KMS-11 (cell line): Measurements from ENCODE around the gene CNGA4.

Experiments
- H2AFZ ChIP-seq: fragments of 200-600 bp; sonication (generic); 2 replicates; pipeline ENCODE4 v1.6.1; 2016; ENCODE audit warnings: antibody characterized with exemption, mixed run types, low read depth
- H3K27ac ChIP-seq: fragments of 200-600 bp; sonication (generic); 2 replicates; pipeline ENCODE4 v1.6.1; 2016; ENCODE audit warnings: mild to moderate bottlenecking, mixed run types
- H3K27me3 ChIP-seq: fragments of 200-600 bp; sonication (generic); 2 replicates; pipeline ENCODE4 v1.6.1; 2017; ENCODE audit warnings: mild to moderate bottlenecking, low read depth, mixed run types, moderate library complexity; ENCODE audit not compliant: insufficient read depth
- H3K36me3 ChIP-seq: fragments of 200-600 bp; sonication (generic); 2 replicates; pipeline ENCODE4 v1.6.1; 2017; ENCODE audit warnings: mild to moderate bottlenecking, mixed run types; ENCODE audit not compliant: insufficient read depth
- H3K4me1 ChIP-seq: fragments of 200-600 bp; sonication (generic); 2 replicates; pipeline ENCODE4 v1.6.1; 2016; ENCODE audit warnings: mild to moderate bottlenecking, low read depth, mixed run types; ENCODE audit not compliant: poor library complexity, severe bottlenecking
- H3K4me2 ChIP-seq: fragments of 200-600 bp; sonication (generic); 2 replicates; pipeline ENCODE4 v1.7.0; 2016; ENCODE audit warnings: mild to moderate bottlenecking, mixed run types
- H3K4me3 ChIP-seq: fragments of 200-600 bp; sonication (generic); IDR thresholded peaks from 2 replicates; pipeline ENCODE4 v1.6.1; 2017; ENCODE audit warnings: low read depth, low read length, mixed read lengths; ENCODE audit not compliant: insufficient read depth
- H3K79me2 ChIP-seq: fragments of 200-600 bp; sonication (generic); 2 replicates; pipeline ENCODE4 v1.6.1; 2016; ENCODE audit warnings: low read depth, mixed run types; ENCODE audit not compliant: insufficient read depth
- H3K9ac ChIP-seq: fragments of 200-600 bp; sonication (generic); 2 replicates; pipeline ENCODE4 v1.6.1; 2016; ENCODE audit warnings: mild to moderate bottlenecking, mixed run types
- H4K20me1 ChIP-seq: fragments of 200-600 bp; sonication (generic); 2 replicates; pipeline ENCODE4 v1.6.1; 2016; ENCODE audit warnings: mild to moderate bottlenecking, mixed run types; ENCODE audit not compliant: insufficient read depth
- TF ChIP-seq, protein P1 (sequence below): fragments of 200-600 bp; sonication (generic); conservative IDR thresholded peaks from 2 replicates; pipeline ENCODE4 v1.6.1; 2017; ENCODE audit warnings: low read depth, mild to moderate bottlenecking, antibody characterized with exemption, low read length, moderate library complexity, mixed read lengths

CNGA4 gene, protein sequence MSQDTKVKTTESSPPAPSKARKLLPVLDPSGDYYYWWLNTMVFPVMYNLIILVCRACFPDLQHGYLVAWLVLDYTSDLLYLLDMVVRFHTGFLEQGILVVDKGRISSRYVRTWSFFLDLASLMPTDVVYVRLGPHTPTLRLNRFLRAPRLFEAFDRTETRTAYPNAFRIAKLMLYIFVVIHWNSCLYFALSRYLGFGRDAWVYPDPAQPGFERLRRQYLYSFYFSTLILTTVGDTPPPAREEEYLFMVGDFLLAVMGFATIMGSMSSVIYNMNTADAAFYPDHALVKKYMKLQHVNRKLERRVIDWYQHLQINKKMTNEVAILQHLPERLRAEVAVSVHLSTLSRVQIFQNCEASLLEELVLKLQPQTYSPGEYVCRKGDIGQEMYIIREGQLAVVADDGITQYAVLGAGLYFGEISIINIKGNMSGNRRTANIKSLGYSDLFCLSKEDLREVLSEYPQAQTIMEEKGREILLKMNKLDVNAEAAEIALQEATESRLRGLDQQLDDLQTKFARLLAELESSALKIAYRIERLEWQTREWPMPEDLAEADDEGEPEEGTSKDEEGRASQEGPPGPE

DNA sequence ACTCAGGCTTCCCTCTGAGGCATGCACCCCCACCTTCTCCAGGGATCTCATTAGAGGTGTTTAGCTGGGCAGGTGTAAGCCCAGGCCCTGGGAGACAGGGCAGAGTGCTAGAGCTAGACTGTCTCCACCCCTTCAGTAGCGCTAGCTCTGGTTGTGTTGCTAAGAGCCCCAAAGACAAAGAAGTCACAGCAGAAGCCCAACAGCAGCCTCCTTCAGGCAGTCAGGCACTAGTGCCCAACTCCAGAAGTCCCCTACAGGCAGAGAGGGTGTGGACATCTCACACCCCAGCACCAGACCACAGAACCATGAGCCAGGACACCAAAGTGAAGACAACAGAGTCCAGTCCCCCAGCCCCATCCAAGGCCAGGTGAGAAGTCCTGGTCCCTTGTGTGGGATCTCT is at the start of gene CNGA4:
TSS of gene CNGA4 (plus strand) at position 188 of the 400 bp plus-strand sequence. CDS start at position 306, 118 bp downstream.
- Histone ChIP-seq H3K36me3 (no peaks in the 10 kb centered on the region), H4K20me1 (no peaks in the 10 kb centered on the region), H3K27me3 (no peaks in the 10 kb centered on the region), H2AFZ (no peak within 1 kb of the TSS), H3K4me1 (no peaks in the 10 kb centered on the region), H3K27ac (no peak within 1 kb of the TSS), H3K4me2 (no peak within 1 kb of the TSS), H3K79me2 (peaks cover 4% of the 10 kb centered on the region; the same call in 1 of the 2 replicates), H3K4me3 (no peak within 1 kb of the TSS), H3K9ac (no peak within 1 kb of the TSS)
- TF ChIP-seq, protein P1, sequence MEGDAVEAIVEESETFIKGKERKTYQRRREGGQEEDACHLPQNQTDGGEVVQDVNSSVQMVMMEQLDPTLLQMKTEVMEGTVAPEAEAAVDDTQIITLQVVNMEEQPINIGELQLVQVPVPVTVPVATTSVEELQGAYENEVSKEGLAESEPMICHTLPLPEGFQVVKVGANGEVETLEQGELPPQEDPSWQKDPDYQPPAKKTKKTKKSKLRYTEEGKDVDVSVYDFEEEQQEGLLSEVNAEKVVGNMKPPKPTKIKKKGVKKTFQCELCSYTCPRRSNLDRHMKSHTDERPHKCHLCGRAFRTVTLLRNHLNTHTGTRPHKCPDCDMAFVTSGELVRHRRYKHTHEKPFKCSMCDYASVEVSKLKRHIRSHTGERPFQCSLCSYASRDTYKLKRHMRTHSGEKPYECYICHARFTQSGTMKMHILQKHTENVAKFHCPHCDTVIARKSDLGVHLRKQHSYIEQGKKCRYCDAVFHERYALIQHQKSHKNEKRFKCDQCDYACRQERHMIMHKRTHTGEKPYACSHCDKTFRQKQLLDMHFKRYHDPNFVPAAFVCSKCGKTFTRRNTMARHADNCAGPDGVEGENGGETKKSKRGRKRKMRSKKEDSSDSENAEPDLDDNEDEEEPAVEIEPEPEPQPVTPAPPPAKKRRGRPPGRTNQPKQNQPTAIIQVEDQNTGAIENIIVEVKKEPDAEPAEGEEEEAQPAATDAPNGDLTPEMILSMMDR: no peak

DNA sequence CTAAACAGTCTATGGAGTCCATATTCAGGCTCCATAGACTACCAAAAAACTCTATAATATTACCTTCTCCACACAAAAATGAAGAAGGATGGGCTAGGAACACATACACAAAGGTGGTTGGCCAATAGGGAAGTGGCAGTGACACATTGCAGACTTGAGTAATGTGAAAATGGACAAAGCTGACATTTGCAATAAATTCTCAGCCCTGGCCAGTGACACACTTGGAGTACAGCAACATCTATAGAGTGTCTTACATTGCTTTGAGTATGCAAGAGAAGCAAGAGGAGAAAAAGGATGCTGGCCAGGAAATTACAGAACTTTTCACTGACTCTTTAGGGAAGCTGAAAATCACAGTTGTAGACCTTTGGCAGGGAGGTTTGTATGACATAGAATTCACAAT is 47.1 kb upstream of the CNGA4 start:
- H3K4me1 ChIP-seq: no peaks in the 10 kb centered on the region
- H4K20me1 ChIP-seq: no peaks in the 10 kb centered on the region
- H3K9ac ChIP-seq: no peak overlapping the region
- no peak overlapping the region for H3K4me2 ChIP-seq
- TF ChIP-seq, protein P1: no peak
- H2AFZ ChIP-seq: no peak overlapping the region
- no peaks in the 10 kb centered on the region for H3K79me2 ChIP-seq
- no peak overlapping the region for H3K4me3 ChIP-seq
- no peaks in the 10 kb centered on the region for H3K36me3 ChIP-seq
- no peaks in the 10 kb centered on the region for H3K27me3 ChIP-seq
- H3K27ac ChIP-seq: no peak overlapping the region

DNA sequence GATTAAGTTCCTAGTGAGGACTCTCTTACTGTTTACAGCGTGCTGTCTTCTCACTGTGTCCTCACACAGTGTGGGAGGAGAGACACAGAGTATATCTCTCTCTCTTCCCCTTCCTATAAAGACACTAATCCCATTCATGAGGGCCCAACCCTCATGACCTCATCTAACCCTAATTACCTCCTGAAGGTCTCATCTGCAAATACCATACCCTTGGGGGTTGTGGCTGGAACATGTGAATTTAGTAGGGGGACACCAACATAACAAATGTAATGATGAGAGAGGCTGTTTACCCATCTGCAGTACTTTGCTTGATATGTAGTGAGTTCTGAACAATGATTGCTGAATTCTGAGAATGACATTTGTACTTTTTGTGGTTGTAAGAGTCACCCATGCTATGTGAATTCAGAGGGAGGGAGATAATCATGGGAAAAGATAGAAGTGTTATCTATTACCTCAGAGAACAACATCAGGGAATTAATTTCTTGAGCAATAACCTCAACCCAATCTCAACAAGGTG is 44.8 kb upstream of the CNGA4 start:
- no peaks in the 10 kb centered on the region for H4K20me1 ChIP-seq

DNA sequence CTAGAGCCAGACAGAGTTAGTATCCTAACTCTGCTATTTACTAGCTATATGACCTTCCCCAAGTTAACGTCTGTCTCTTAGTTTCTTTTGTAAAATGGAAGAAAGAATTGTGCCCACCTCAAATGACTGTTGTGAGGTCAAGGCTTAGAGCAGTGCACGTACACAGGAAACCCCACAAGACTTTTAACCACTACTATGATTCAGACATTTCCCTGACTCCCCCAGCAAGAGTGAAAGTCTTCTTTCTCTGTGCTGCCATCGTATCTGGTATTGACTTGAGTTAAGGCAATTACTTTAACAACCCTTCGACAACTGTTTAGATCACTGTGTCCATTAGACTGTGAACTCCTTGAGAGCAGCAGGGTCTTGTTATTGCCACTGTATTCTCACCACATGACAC is 42.5 kb upstream of the CNGA4 start:
- no peak overlapping the region for H3K4me2 ChIP-seq
- no peaks in the 10 kb centered on the region for H4K20me1 ChIP-seq
- no peaks in the 10 kb centered on the region for H3K79me2 ChIP-seq
- no peaks in the 10 kb centered on the region for H3K4me1 ChIP-seq
- no peak overlapping the region for H3K9ac ChIP-seq
- no peak overlapping the region for H3K27ac ChIP-seq
- TF ChIP-seq, protein P1: no peak
- H3K27me3 ChIP-seq: no peaks in the 10 kb centered on the region
- no peak overlapping the region for H3K4me3 ChIP-seq
- H3K36me3 ChIP-seq: no peaks in the 10 kb centered on the region
- H2AFZ ChIP-seq: no peak overlapping the region

More for the DNA sequence above, 44.8 kb upstream of the CNGA4 start:
- H3K36me3 ChIP-seq: no peaks in the 10 kb centered on the region
- H3K4me3 ChIP-seq: no peak overlapping the region
- no peak overlapping the region for H2AFZ ChIP-seq
- no peak overlapping the region for H3K9ac ChIP-seq
- H3K27me3 ChIP-seq: no peaks in the 10 kb centered on the region
- TF ChIP-seq, protein P1: no peak
- no peaks in the 10 kb centered on the region for H3K4me1 ChIP-seq
- no peaks in the 10 kb centered on the region for H3K79me2 ChIP-seq
- H3K27ac ChIP-seq: no peak overlapping the region
- no peak overlapping the region for H3K4me2 ChIP-seq
